GM18951 (cell line): Measurements from ENCODE around the gene RPN2.

Source experiments
- POLR2A ChIP-seq: IDR thresholded peaks from 4 replicates; pipeline ENCODE4 v1.6.1; 2011; ENCODE audit warnings: mild to moderate bottlenecking; ENCODE audit not compliant: insufficient read length, insufficient read depth; ENCODE audit errors: extremely low read depth
- in situ Hi-C: fragments of 300-500 bp; cut with MboI; formaldehyde crosslinking; loops from one replicate; pipeline ENCODE4 v1.12.0; 2022; ENCODE audit warnings: low sequenced_read_pairs, mixed read lengths, inconsistent platforms; ENCODE audit not compliant: unreplicated experiment

RPN2 gene

DNA sequence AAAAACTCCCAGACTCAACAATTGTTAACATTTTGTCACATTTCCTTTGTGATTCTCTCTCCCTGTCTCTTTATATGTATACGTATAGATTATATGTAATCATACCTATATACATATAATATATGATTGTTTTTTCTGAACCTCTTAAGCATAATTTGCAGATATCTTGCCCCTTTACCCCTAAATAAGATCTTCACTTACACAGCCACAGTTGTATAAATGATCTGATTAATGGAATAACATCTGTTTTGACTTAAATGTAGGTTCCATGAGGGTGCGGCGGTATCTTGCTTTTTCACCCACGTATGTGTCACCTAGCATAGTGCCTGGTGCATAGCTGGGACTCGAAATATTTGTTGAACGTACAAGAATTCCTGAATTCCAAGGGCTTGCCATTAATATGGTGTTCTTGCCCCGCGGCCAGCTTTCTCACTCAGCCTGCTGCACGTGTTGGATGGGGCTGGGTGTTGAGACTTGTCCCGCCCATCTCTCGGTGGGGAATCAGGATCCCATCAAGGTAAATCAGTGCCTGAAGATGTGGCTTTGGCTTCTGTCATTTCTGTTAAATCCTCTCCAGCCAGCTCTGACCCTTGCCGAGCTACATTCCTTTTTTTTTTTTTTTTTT lies 99.9 kb downstream of the RPN2 start:
- in situ Hi-C loops, result loop anchor here (10.0 kb wide), 1 partner anchor 106 kb away; no protein-coding TSS in a partner anchor
- TF ChIP-seq POLR2A, result no peak

DNA sequence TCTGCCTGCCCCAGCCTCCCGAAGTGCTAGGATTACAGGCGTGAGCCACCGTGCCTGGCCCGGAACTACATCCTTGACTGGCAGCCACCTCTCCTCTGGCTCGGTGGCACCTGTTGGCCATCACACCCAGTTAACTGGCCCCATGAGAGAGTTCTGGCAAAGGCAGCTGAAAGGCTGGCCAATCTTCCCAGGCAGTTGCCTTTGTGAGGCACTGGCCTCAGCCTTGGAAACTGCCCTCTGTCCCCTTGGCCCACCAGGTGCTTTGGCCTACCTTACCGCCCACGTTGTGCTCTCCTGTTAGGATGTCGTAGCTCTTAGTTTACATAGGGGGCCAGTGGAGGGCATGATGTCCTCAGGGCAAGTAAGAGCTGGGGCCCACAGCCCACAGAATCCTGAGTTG lies 100.7 kb downstream of the RPN2 start:
- in situ Hi-C loops, result loop anchor here (10.0 kb wide), 1 partner anchor 105 kb away; no protein-coding TSS in a partner anchor

GRCh38 chr20:37280403-37280802 lies 101.3 kb downstream of the RPN2 start:
- in situ Hi-C loops, result no loop called here
- no peak for TF ChIP-seq POLR2A

More for the DNA sequence above, 100.7 kb downstream of the RPN2 start:
- TF ChIP-seq POLR2A, result no peak

DNA sequence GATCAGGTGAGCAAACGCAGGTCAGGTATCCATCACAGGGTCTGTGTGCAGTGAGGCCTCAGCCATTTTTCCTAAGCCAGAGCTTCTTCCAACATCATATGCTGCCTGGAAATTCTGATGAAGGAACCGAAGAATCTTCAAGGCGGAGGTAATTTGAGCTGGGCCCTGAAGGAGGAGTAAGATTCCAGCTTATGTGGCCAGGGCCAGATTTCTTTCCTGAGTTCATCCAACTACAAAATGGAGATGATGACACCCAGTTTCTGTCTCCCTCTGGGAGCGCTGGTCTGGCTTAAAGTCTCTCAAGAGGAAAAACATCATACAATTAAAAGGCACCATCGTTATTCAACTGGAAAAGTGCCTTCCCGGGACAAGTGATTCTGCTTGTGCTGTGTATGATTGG lies 103.4 kb downstream of the RPN2 start:
- in situ Hi-C loops, result no loop called here
- no peak for TF ChIP-seq POLR2A

DNA sequence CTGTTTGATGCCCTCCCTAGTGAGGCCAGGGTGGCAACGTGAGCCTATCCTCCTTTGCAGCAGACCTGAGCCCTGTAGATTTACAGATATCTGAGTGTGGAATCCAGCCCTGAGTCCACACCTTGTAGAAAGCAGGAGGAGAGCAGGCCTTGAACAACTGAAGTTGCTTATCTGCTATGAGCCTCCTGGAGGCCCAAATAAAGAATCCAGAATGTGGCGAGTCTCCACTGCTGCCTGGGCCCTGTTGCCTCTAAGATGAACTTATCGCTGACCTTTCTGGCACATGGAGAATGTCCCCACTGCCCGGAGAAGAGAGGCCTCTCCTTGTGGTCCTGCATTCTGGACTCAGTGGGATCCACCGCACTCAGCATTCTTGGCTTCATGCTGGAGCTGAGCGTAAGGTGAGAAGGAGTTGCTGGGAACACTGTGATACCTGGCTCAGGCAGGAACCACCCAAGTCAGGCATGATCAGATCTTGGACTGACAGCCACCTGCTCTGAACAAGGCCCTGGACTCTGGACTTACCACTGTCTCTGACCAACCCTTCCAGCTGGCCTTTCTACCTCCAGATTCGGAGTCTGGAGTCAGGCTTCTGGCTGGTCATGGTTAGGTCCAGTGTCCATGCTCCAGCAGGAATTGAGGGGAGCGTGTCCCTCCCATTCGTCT lies 104.5 kb downstream of the RPN2 start:
- no peak for TF ChIP-seq POLR2A
- in situ Hi-C loops, result no loop called here

- in situ Hi-C loops, result no loop called here
These were observed 105.6 kb downstream of the RPN2 start for GRCh38 chr20:37284691-37285161.

GRCh38 chr20:37285664-37286374 lies 106.7 kb downstream of the RPN2 start:
- no peak for TF ChIP-seq POLR2A
- in situ Hi-C loops, result no loop called here

More at GRCh38 chr20:37284691-37285161, 105.6 kb downstream of the RPN2 start:
- no peak for TF ChIP-seq POLR2A

- no peak for TF ChIP-seq POLR2A
- in situ Hi-C loops, result no loop called here
These were observed 109.0 kb downstream of the RPN2 start for GRCh38 chr20:37288091-37288490.

- in situ Hi-C loops, result no loop called here
- TF ChIP-seq POLR2A, result no peak
These were observed 111.2 kb downstream of the RPN2 start for GRCh38 chr20:37290158-37290810.
